Epithelial cell of esophagus (primary cell): ENCODE data around the gene SLC27A3.
"Not testable (repeated sequence)": the region's sequence is repeated elsewhere in the genome, so short reads cannot be mapped to it uniquely, and the experiment has no call there.

Experiments
- DNase-seq: peaks from one replicate; pipeline ENCODE4 v3.0.0; 2010; ENCODE audit warnings: low read depth
- H3K4me3 ChIP-seq: 2 replicates; pipeline ENCODE4 v1.5.1; 2011; ENCODE audit warnings: mild to moderate bottlenecking, low read length, control low read depth
- CTCF ChIP-seq: IDR thresholded peaks from 2 replicates; pipeline ENCODE4 v1.5.1; 2011; ENCODE audit warnings: low read depth, mild to moderate bottlenecking, low read length, control low read depth, inconsistent platforms; ENCODE audit not compliant: insufficient read depth; ENCODE audit errors: missing control alignments

SLC27A3 gene

GRCh38 chr1:153760440-153760839 is 14.8 kb upstream of the SLC27A3 start:
- no peak for DNase-seq
- no peak for TF ChIP-seq CTCF
- no peak overlapping the region for H3K4me3 ChIP-seq

- DNase-seq = no peak
- TF ChIP-seq CTCF = no peak
- H3K4me3 ChIP-seq = no peak overlapping the region
These were observed 11.6 kb upstream of the SLC27A3 start for GRCh38 chr1:153763365-153764225.

- H3K4me3 ChIP-seq = no peak overlapping the region
- DNase-seq = no peak
- no peak for TF ChIP-seq CTCF
These were observed 10.9 kb upstream of the SLC27A3 start for GRCh38 chr1:153764310-153764709.

- DNase-seq, H3K4me3 ChIP-seq: not testable (repeated sequence)
These were observed 8.5 kb upstream of the SLC27A3 start for GRCh38 chr1:153766663-153767062.

GRCh38 chr1:153767519-153767918 is 7.7 kb upstream of the SLC27A3 start:
- no peak for DNase-seq

GRCh38 chr1:153768316-153769181 is 6.7 kb upstream of the SLC27A3 start:
- no peak for TF ChIP-seq CTCF
- H3K4me3 ChIP-seq = no peak overlapping the region
- DNase-seq = no peak

More at GRCh38 chr1:153767519-153767918, 7.7 kb upstream of the SLC27A3 start:
- no peak overlapping the region for H3K4me3 ChIP-seq
- no peak for TF ChIP-seq CTCF

GRCh38 chr1:153769221-153769620 is 6.0 kb upstream of the SLC27A3 start:
- no peak for DNase-seq
- no peak for TF ChIP-seq CTCF
- H3K4me3 ChIP-seq = no peak overlapping the region
